ENCODE data around the gene ASB6. TPM values are rescaled to one million over a fixed set of nuclear protein-coding genes. Genes with fewer than 3 reads are reported as not detected.

The ASB6 gene
- total RNA-seq, 1 donor from 2014 or later: 20.1 TPM

DNA sequence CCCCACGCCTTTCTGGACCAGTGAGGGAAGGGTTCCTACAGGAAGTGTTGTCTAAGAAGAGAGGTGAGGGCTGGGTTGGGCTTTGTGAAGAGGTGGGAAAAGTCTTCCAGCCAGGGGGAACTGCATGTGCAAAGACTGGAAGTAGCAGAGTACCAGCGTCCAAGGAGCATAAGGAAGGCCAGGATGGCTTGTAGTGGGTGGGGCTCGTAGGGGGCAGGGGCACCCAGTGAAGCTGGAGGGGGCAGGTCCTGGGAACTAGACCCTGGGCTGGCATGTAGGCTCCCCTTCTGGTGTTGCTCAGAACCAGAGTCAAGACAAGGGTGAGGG lies 43.9 kb upstream of the ASB6 start:
- no peak for DNase-seq
- TF ChIP-seq, protein P1, sequence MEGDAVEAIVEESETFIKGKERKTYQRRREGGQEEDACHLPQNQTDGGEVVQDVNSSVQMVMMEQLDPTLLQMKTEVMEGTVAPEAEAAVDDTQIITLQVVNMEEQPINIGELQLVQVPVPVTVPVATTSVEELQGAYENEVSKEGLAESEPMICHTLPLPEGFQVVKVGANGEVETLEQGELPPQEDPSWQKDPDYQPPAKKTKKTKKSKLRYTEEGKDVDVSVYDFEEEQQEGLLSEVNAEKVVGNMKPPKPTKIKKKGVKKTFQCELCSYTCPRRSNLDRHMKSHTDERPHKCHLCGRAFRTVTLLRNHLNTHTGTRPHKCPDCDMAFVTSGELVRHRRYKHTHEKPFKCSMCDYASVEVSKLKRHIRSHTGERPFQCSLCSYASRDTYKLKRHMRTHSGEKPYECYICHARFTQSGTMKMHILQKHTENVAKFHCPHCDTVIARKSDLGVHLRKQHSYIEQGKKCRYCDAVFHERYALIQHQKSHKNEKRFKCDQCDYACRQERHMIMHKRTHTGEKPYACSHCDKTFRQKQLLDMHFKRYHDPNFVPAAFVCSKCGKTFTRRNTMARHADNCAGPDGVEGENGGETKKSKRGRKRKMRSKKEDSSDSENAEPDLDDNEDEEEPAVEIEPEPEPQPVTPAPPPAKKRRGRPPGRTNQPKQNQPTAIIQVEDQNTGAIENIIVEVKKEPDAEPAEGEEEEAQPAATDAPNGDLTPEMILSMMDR (IDR thresholded peaks at IDR 0.05): no peak
- no peaks in the 10 kb centered on the region for H3K4me1 Mint-ChIP-seq
- H3K9me3 Mint-ChIP-seq: no peaks in the 10 kb centered on the region
- H3K27ac Mint-ChIP-seq: no peak overlapping the region
- CTCF ChIA-PET: no interaction called here
- H3K4me3 Mint-ChIP-seq: no peak overlapping the region
- no peak for ATAC-seq (ENCODE audit: low read depth)
- H3K36me3 Mint-ChIP-seq (ENCODE audit: low read depth): no peaks in the 10 kb centered on the region
- intact Hi-C loops (cut with micrococcal nuclease): no loop called here
- no peaks in the 10 kb centered on the region for H3K27me3 Mint-ChIP-seq
- POLR2A ChIA-PET: no interaction called here

GRCh38 chr9:129685220-129685932 lies 43.4 kb upstream of the ASB6 start:
- TF ChIP-seq, protein P1 (IDR thresholded peaks at IDR 0.05): no peak

GRCh38 chr9:129682381-129682780 lies 40.4 kb upstream of the ASB6 start:
- no peak overlapping the region for H3K4me3 Mint-ChIP-seq
- DNase-seq (no peak), ATAC-seq (ENCODE audit: low read depth) (no peak)
- no peak overlapping the region for H3K27ac Mint-ChIP-seq
- ChIA-PET POLR2A (no interaction called here), CTCF (no interaction called here)
- TF ChIP-seq, protein P1 (IDR thresholded peaks at IDR 0.05): no peak
- no peaks in the 10 kb centered on the region for H3K4me1 Mint-ChIP-seq
- no peaks in the 10 kb centered on the region for H3K36me3 Mint-ChIP-seq (ENCODE audit: low read depth)
- H3K27me3 Mint-ChIP-seq: peaks cover 6% of the 10 kb centered on the region
- no peaks in the 10 kb centered on the region for H3K9me3 Mint-ChIP-seq
- intact Hi-C loops (cut with micrococcal nuclease): no loop called here

More at GRCh38 chr9:129685220-129685932, 43.4 kb upstream of the ASB6 start:
- H3K4me1 Mint-ChIP-seq: no peaks in the 10 kb centered on the region
- DNase-seq: no peak
- CTCF ChIA-PET: no interaction called here
- no peaks in the 10 kb centered on the region for H3K9me3 Mint-ChIP-seq
- H3K27me3 Mint-ChIP-seq: peaks cover 1% of the 10 kb centered on the region
- intact Hi-C loops (cut with micrococcal nuclease): no loop called here
- no peak for ATAC-seq (ENCODE audit: low read depth)
- H3K27ac Mint-ChIP-seq: no peak overlapping the region
- no peaks in the 10 kb centered on the region for H3K36me3 Mint-ChIP-seq (ENCODE audit: low read depth)
- POLR2A ChIA-PET: no interaction called here
- H3K4me3 Mint-ChIP-seq: no peak overlapping the region

- intact Hi-C loops (cut with micrococcal nuclease): no loop called here
- Mint-ChIP-seq H3K36me3 (ENCODE audit: low read depth) (no peaks in the 10 kb centered on the region), H3K9me3 (no peaks in the 10 kb centered on the region), H3K27me3 (peaks cover 8% of the 10 kb centered on the region), H3K4me3 (no peak overlapping the region), H3K4me1 (no peaks in the 10 kb centered on the region), H3K27ac (no peak overlapping the region)
- DNase-seq: no peak
- POLR2A ChIA-PET: no interaction called here
- TF ChIP-seq, protein P1 (IDR thresholded peaks at IDR 0.05): no peak
- CTCF ChIA-PET: no interaction called here
- ATAC-seq (ENCODE audit: low read depth): no peak
These were observed 40.0 kb upstream of the ASB6 start for GRCh38 chr9:129681924-129682323.

GRCh38 chr9:129679537-129679936 lies 37.6 kb upstream of the ASB6 start:
- no peak overlapping the region for H3K27ac Mint-ChIP-seq
- H3K4me1 Mint-ChIP-seq: no peaks in the 10 kb centered on the region
- H3K9me3 Mint-ChIP-seq: no peaks in the 10 kb centered on the region
- intact Hi-C loops (cut with micrococcal nuclease): no loop called here
- ChIA-PET CTCF (no interaction called here), POLR2A (no interaction called here)
- TF ChIP-seq, protein P1 (IDR thresholded peaks at IDR 0.05): no peak
- peaks cover 11% of the 10 kb centered on the region for H3K27me3 Mint-ChIP-seq
- ATAC-seq (ENCODE audit: low read depth) (no peak), DNase-seq (no peak)
- no peak overlapping the region for H3K4me3 Mint-ChIP-seq
- H3K36me3 Mint-ChIP-seq (ENCODE audit: low read depth): no peaks in the 10 kb centered on the region
